Mucosa of descending colon (tissue), 3 donors: ENCODE results near the gene KRR1. TPM values are rescaled to one million over a fixed set of nuclear protein-coding genes. Genes with fewer than 3 reads are reported as not detected.
A peak's percentile ranks its signal among the peaks of the same experiment; 100 is the strongest.

Source experiments
- ATAC-seq: fragments of 200-7000 bp; cut with Tn5 transposase; one replicate; pipeline ENCODE4 v1.9.1; 2020; ENCODE audit warnings: mild to moderate bottlenecking, moderate library complexity
- DNase-seq, 3 donors: peaks; one replicate each; pipeline ENCODE4 v3.0.0-alpha.2; 2020
- H3K36me3 ChIP-seq: fragments of 200-600 bp; one replicate; pipeline ENCODE4 v1.8.0; 2021; ENCODE audit warnings: low read depth, mild to moderate bottlenecking
- H3K4me1 ChIP-seq: fragments of 200-600 bp; one replicate; pipeline ENCODE4 v1.8.0; 2021; ENCODE audit warnings: low read depth, mild to moderate bottlenecking
- H3K4me3 ChIP-seq: fragments of 200-600 bp; one replicate; pipeline ENCODE4 v1.8.0; 2021; ENCODE audit warnings: mild to moderate bottlenecking
- H3K9me3 ChIP-seq: fragments of 200-600 bp; one replicate; pipeline ENCODE4 v1.8.0; 2021; ENCODE audit warnings: mild to moderate bottlenecking
- intact Hi-C, 2 donors: fragments of 100-400 bp; cut with DNase I in 1 of 2; cut with micrococcal nuclease in 1 of 2; formaldehyde crosslinking; loops; one replicate each; pipeline versions ENCODE4 v1.11.0 to v1.11.1; 2022; cut with DNase I, micrococcal nuclease
- total RNA-seq, 3 donors: library from RNA; stranded (reverse); fragmentation: NEBNext Ultra II Directional in 2 of 3; extraction: Animal tissue kit (Norgen Biotek cat#: 25700) in 2 of 3; gene quantifications; one replicate each; pipeline versions ENCODE4 v1.2.1 to v1.2.4, GENCODE V29; 2021 to 2023
- TF ChIP-seq, protein P1 (sequence below): fragments of 200-600 bp; IDR thresholded peaks from one replicate; pipeline ENCODE4 v1.8.0; 2022; ENCODE audit warnings: antibody characterized with exemption, mild to moderate bottlenecking
- donor health status: DM: no; HTN: no; CAD: no; lungs with moderate emphysema.
- donor health status: DM: no; HTN: no; CAD: no.
- donor health status: DM: no; HTN: yes; CAD: no.

Gene KRR1
- total RNA-seq, 3 donors from 2014 or later = 34.1 to 48.5 (median 34.8) TPM

DNA sequence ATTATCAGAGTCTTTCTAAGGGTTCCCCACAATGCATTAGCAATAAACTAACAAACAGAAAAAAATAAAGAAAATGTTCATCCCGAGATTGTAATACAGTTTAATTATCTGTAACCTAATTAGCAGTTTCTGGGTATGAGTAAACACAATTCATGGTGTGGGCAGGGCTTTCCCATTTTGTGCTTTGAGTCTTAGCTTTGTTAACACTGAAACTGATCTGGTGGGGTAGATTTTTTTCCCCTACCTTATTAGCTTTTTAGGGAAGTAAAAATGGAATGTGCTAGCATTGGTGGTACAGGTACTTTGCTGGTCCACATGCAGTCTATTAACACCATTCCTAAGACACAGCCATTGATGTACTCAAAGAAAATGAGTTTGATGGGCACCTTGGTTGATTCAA, 18.4 kb upstream of the KRR1 start:
- no peak overlapping the region for H3K4me3 ChIP-seq
- no peak for ATAC-seq
- H3K4me1 ChIP-seq = no peaks in the 10 kb centered on the region
- no peaks in the 10 kb centered on the region for H3K9me3 ChIP-seq
- intact Hi-C loops = loop anchor here (5.0 to 10.0 kb wide), 2 partner anchors 505 to 507 kb away; partner anchors contain the start of gene PHLDA1 (in 1 of the 2)
- TF ChIP-seq, protein P1, sequence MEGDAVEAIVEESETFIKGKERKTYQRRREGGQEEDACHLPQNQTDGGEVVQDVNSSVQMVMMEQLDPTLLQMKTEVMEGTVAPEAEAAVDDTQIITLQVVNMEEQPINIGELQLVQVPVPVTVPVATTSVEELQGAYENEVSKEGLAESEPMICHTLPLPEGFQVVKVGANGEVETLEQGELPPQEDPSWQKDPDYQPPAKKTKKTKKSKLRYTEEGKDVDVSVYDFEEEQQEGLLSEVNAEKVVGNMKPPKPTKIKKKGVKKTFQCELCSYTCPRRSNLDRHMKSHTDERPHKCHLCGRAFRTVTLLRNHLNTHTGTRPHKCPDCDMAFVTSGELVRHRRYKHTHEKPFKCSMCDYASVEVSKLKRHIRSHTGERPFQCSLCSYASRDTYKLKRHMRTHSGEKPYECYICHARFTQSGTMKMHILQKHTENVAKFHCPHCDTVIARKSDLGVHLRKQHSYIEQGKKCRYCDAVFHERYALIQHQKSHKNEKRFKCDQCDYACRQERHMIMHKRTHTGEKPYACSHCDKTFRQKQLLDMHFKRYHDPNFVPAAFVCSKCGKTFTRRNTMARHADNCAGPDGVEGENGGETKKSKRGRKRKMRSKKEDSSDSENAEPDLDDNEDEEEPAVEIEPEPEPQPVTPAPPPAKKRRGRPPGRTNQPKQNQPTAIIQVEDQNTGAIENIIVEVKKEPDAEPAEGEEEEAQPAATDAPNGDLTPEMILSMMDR = no peak
- DNase-seq = no peak
- H3K36me3 ChIP-seq = no peaks in the 10 kb centered on the region

DNA sequence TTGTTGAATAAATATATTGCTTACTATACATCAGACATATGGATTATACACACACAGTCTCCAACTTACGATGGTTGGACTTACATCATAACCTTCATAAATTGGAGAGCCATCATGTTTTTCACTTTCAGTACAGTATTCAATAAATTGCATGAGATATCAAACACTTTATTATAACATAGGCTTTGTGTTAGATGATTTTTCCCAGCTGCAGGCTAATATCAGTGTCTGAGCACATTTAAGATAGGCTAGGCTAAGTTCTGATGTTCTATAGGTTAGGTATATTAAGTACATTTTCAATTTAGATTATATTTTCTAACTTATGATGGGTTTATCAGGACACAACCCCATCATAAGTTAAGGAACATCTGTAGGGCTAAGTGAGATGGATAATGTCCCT, 17.9 kb upstream of the KRR1 start:
- H3K9me3 ChIP-seq = no peaks in the 10 kb centered on the region
- ATAC-seq (no peak), DNase-seq (no peak)
- TF ChIP-seq, protein P1 = no peak
- no peaks in the 10 kb centered on the region for H3K4me1 ChIP-seq
- no peak overlapping the region for H3K4me3 ChIP-seq
- no peaks in the 10 kb centered on the region for H3K36me3 ChIP-seq
- intact Hi-C loops = loop anchor here (5.0 to 10.0 kb wide), 2 partner anchors 505 to 508 kb away; partner anchors contain the start of gene PHLDA1 (in 1 of the 2)

GRCh38 chr12:75528692-75529091, 17.3 kb upstream of the KRR1 start:
- Histone ChIP-seq H3K36me3 (no peaks in the 10 kb centered on the region), H3K4me1 (no peaks in the 10 kb centered on the region), H3K9me3 (no peaks in the 10 kb centered on the region), H3K4me3 (no peak overlapping the region)
- DNase-seq (no peak), ATAC-seq (no peak)
- TF ChIP-seq, protein P1 = no peak
- intact Hi-C loops = loop anchor here (5.0 to 10.0 kb wide), 2 partner anchors 506 to 509 kb away; partner anchors contain the start of gene PHLDA1 (in 1 of the 2)

- intact Hi-C loops = loop anchor here (5.0 to 10.0 kb wide), 2 partner anchors 507 to 509 kb away; partner anchors contain the start of gene PHLDA1 (in 1 of the 2)
- peak; percentile 28 for ATAC-seq
These were observed 16.9 kb upstream of the KRR1 start for GRCh38 chr12:75528272-75528671.

GRCh38 chr12:75526655-75527511, 15.5 kb upstream of the KRR1 start:
- intact Hi-C loops = loop anchor here (5.0 to 10.0 kb wide), 2 partner anchors 508 to 510 kb away; partner anchors contain the start of gene PHLDA1 (in 1 of the 2)
- ATAC-seq (peak; percentile 48), DNase-seq (peak in 2 of 3 donors; percentile 8 to 23)
- TF ChIP-seq, protein P1 = peak; percentile 35
- Histone ChIP-seq H3K9me3 (no peaks in the 10 kb centered on the region), H3K4me3 (no peak overlapping the region), H3K4me1 (no peaks in the 10 kb centered on the region), H3K36me3 (no peaks in the 10 kb centered on the region)

More at GRCh38 chr12:75528272-75528671, 16.9 kb upstream of the KRR1 start:
- Histone ChIP-seq H3K9me3 (no peaks in the 10 kb centered on the region), H3K4me3 (no peak overlapping the region), H3K4me1 (no peaks in the 10 kb centered on the region), H3K36me3 (no peaks in the 10 kb centered on the region)
- TF ChIP-seq, protein P1 = no peak
- no peak for DNase-seq
